ENCODE results near the gene LURAP1L. TPM values are rescaled to one million over a fixed set of nuclear protein-coding genes. Genes with fewer than 3 reads are reported as not detected.
A peak's percentile ranks its signal among the peaks of the same experiment; 100 is the strongest.
"Not testable (repeated sequence)": the region's sequence is repeated elsewhere in the genome, so short reads cannot be mapped to it uniquely, and the experiment has no call there.

LURAP1L gene
- total RNA-seq, 1 experiment from 2014 or later = 1.8 TPM

DNA sequence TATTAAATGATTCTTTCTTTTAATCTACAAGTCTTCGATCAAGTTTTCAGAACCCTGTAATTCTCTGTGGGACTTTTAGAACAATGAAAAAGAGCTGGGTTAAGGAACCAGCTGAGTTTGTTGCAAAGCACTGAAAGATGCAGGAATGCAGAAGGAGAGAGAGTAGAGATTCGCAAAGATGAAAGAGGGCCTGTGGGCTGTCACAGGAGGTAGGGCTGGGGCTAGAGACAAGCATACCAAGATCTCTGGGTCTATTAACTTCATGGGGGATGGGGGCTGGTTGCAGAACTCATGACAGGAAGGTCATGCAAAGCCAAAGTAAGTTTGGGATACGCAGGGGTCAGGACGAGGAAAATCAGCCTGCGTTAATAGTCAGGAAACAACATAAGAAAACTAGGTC is 81.8 kb downstream of the LURAP1L start:
- DNase-seq (ENCODE audit: low read depth) = no peak

- peak; percentile 72 for DNase-seq (ENCODE audit: low read depth)
Observed at GRCh38 chr9:12859704-12860251, 85.0 kb downstream of the LURAP1L start.

DNA sequence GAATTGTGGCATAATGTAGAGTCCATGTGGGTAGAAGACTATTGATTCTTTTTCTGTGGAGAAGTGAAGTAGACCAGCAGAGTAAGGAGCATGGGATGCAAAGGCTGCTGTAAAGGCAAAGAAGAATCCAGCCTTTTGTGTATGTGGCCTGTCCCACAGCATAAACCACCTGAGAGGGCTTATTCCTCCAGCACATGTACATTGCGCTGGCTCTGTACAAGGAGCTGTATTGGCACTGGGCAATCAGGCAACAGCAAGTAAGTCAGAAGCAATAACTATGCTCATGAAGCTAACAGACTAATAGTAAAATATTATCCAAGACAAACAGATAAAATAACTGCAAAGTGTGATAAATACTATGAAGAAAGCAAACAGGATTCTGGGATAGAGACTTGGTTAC is 86.2 kb downstream of the LURAP1L start:
- no peak for DNase-seq (ENCODE audit: low read depth)

DNA sequence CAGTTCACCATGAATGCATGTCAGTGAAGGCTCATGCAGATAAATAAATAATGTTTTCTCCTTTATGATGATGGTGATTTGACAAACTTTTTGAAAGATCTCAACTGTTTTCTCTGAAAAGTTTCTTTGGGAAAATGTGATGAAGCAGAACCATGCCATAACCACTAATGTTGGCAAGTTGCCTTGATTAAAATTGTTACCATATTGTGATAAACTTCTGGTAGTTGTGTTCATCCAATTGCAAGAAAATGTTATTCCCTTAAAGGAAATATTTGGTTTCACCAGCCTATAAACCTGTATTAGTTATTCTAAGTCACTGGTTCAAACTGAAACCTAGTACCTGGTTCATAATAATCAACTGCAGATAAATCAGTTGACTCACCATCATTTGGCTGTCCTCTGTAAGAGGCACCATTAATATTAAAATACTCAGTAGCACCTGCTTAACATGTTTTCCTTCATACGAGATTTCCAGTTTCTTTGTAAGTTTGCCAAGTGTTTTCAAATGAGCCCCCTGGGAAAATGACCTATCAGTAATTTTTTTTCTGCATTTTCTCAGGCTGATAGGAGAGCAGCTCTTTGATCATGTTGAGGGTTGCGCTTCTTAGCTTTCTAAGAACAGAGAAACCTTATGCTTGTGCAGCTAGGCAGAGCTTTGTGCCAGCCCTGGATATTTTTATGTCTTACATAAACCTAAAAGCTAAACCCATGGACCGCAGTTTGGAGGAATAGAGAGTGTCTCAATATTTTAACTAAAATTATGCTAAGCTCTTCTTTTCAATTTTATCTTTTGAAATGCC is 88.0 kb downstream of the LURAP1L start:
- peak; percentile 35 for DNase-seq (ENCODE audit: low read depth)

DNA sequence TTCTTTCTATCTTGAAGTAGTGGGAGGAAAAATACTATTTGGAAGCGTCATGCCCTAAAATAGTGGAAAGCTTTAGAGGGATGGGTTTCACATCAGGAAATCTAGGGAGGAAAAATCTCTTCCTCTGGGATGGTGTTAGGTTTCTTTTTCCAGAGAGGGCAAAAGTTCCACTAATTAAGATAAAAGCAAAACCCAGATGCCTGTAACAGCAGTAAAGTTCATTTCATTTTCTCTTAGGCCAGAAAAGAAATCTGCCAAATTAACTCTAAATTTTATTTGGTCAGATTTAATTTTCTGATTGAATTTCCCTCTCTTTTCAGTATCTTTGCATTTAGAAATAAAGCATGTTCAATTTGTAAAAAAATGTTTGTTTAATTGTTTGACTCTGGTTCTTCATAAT is 88.8 kb downstream of the LURAP1L start:
- DNase-seq (ENCODE audit: low read depth) = no peak

GRCh38 chr9:12865380-12865779 is 90.6 kb downstream of the LURAP1L start:
- DNase-seq (ENCODE audit: low read depth) = not testable (repeated sequence)

Other genes with a start within 250 kb of the LURAP1L start
- 0.68 and 1.1 TPM in 2 replicates for gene TYRP1, start 81.6 kb upstream of the LURAP1L start, total RNA-seq (2014; rRNA removed; shearing (Covaris generic))